GM19455 (cell line): ENCODE results near the gene RAB7A.

ENCODE experiments used
- ATAC-seq: cut with Tn5 transposase; IDR thresholded peaks from one replicate; pipeline ENCODE4 v1.9.1; 2021; ENCODE audit not compliant: unreplicated experiment

RAB7A gene

DNA sequence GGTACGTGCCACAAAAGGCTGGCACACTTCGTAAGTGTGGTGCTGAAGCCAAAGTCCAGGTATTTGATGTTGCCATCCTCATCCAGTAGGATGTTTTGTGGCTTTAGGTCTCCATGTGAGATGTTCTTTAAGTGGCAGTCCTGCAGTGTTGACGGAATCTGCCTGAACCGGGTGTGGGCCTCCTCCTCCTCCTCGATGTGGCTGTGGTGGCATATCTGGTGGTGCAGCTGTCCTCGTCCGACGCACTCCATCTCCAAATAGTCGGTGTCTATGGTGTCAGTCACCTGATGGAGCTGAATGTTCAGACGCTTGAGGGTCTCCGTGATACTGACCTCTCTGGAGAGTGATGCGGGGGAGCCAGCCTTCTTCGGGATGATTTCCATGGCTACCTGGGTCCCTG lies 123.0 kb downstream of the RAB7A start:
- no peak for ATAC-seq

GRCh38 chr3:128849911-128850455 lies 124.0 kb downstream of the RAB7A start:
- ATAC-seq, result no peak

- ATAC-seq, result no peak
Observed at GRCh38 chr3:128850544-128850943, 124.6 kb downstream of the RAB7A start.

GRCh38 chr3:128851601-128852000 lies 125.6 kb downstream of the RAB7A start:
- ATAC-seq, result no peak

GRCh38 chr3:128853826-128854225 lies 127.8 kb downstream of the RAB7A start:
- no peak for ATAC-seq

GRCh38 chr3:128854475-128854874 lies 128.5 kb downstream of the RAB7A start:
- ATAC-seq, result no peak

DNA sequence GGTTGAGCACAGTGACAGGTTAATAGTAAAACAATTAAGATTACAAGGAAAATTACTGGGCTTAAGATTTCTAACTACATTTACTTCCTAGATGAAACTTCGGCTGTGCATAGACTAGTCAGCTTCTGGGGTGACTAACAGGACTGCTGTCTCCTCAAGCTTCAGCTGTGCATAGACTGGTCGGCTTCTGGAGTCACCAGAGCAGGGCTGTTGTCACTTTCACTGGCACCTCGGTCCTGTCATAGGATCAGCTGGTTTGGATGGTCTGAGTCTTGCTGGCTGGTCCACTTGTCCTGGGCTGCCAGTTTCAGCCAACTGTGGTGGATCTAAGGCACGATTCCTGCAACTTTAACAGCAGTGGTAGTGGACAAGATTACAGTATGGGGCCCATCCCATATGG lies 129.6 kb downstream of the RAB7A start:
- ATAC-seq, result no peak

- no peak for ATAC-seq
Observed at GRCh38 chr3:128858167-128858566, 132.2 kb downstream of the RAB7A start.

DNA sequence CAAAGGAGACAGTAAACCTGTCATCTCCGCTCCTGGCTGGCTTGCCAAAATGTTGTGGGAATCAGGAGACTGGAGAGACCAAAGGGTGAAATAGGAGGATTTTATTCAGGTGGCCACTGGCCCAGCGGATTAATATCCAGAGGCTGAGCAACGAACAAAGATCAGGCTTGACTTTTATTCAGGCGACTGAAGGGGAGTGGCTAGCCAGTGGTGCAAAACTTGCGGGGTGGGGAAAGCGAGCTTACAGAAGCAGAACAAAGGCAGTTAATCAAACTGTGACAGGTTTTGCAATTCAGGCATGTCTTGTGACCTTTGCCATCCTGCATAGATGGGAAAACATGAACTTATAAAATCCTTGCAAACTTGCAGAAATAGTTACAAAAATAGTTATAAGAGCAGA lies 133.6 kb downstream of the RAB7A start:
- no peak for ATAC-seq

DNA sequence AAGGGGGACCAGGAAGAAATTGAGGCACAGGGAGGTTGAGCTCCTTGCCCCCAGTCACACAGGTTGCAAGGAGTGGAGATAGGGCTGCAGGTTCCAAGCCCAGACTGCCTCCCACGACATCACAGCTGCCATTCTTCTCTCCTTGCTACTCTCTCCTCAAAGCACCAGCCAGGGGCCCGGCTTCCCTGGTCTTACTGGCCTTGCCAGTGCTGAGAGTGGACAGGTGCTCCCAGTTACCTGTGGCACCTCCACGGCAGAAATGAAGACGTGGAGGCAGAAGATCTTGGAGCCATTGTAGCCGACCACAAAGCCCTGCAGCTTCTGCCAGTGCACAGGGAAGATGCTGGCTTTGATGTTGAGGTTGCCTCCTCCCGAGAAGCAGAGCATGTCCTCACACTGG lies 135.5 kb downstream of the RAB7A start:
- ATAC-seq, result no peak

- no peak for ATAC-seq
Observed at GRCh38 chr3:128863560-128863959, 137.6 kb downstream of the RAB7A start.
